GM12878 (cell line): ENCODE measurements around the gene NLRP9. TPM values are rescaled to one million over a fixed set of nuclear protein-coding genes. Genes with fewer than 3 reads are reported as not detected.

Experiments used
- ASH2L ChIP-seq: fragments of 300-600, 200-600 bp; sonication (generic); IDR thresholded peaks from 2 replicates; pipeline ENCODE4 v1.6.1; 2017; ENCODE audit warnings: low read depth, mild to moderate bottlenecking, borderline replicate concordance
- ATF2 ChIP-seq: IDR thresholded peaks from 2 replicates; pipeline ENCODE4 v1.6.1; 2012; ENCODE audit warnings: low read length, inconsistent platforms
- ATF7 ChIP-seq: fragments of 450-650 bp; IDR thresholded peaks from 2 replicates; pipeline ENCODE4 v1.6.1; 2016; ENCODE audit warnings: low read depth, mild to moderate bottlenecking
- BCL3 ChIP-seq: IDR thresholded peaks from 2 replicates; pipeline ENCODE4 v1.6.1; 2011; ENCODE audit warnings: borderline replicate concordance, low read depth, mild to moderate bottlenecking, moderate library complexity, low read length; ENCODE audit not compliant: insufficient read depth, poor library complexity, severe bottlenecking
- BCLAF1 ChIP-seq: fragments of 450-650 bp; IDR thresholded peaks from 2 replicates; pipeline ENCODE4 v1.6.1; 2017; ENCODE audit warnings: antibody characterized with exemption, mild to moderate bottlenecking, moderate library complexity
- CHD2 ChIP-seq: IDR thresholded peaks from 2 replicates; pipeline ENCODE4 v1.6.1; 2011; ENCODE audit warnings: low read depth, low read length, improper control_type of control experiment, borderline replicate concordance
- E2F4 ChIP-seq: IDR thresholded peaks from 2 replicates; pipeline ENCODE4 v1.6.1; 2012; ENCODE audit warnings: low read depth, low read length, improper control_type of control experiment
- EGR1 ChIP-seq, 2 experiments: IDR thresholded peaks; 1 replicate in 1 of 2; 2 replicates in 1 of 2; pipeline ENCODE4 v1.6.1; 2011 to 2012; ENCODE audit warnings: low read depth in 2 of 2, low read length in 2 of 2, borderline replicate concordance in 1 of 2, mild to moderate bottlenecking in 1 of 2, moderate library complexity in 1 of 2
- IRF4 ChIP-seq: IDR thresholded peaks from 2 replicates; pipeline ENCODE4 v1.6.1; 2011; ENCODE audit warnings: low read depth, low read length
- PBX3 ChIP-seq: IDR thresholded peaks from 2 replicates; pipeline ENCODE4 v1.6.1; 2011; ENCODE audit warnings: mild to moderate bottlenecking, low read depth, low read length, moderate library complexity; ENCODE audit not compliant: insufficient replicate concordance
- POLR2AphosphoS2 ChIP-seq: IDR thresholded peaks from 2 replicates; pipeline ENCODE4 v1.6.1; 2011; ENCODE audit warnings: low read depth, mild to moderate bottlenecking, low read length, improper control_type of control experiment, moderate library complexity
- POU2F2 ChIP-seq: IDR thresholded peaks from 3 replicates; pipeline ENCODE4 v1.6.1; 2011; ENCODE audit warnings: low read depth, mild to moderate bottlenecking, low read length, borderline replicate concordance
- RB1 ChIP-seq: fragments of 450-650 bp; formaldehyde crosslinking; IDR thresholded peaks from 2 replicates; pipeline ENCODE4 v1.6.1; 2017; ENCODE audit warnings: mild to moderate bottlenecking, borderline replicate concordance
- RELA ChIP-seq: fragments of 450-650 bp; IDR thresholded peaks from 2 replicates; pipeline ENCODE4 v1.8.0; 2014; ENCODE audit warnings: borderline replicate concordance; ENCODE audit not compliant: partially characterized antibody
- SMAD1 ChIP-seq: fragments of 450-650 bp; IDR thresholded peaks from 2 replicates; pipeline ENCODE4 v1.6.1; 2018; ENCODE audit warnings: mild to moderate bottlenecking, low read depth; ENCODE audit not compliant: partially characterized antibody
- SMAD5 ChIP-seq: IDR thresholded peaks from 2 replicates; pipeline ENCODE4 v1.6.1; 2016; ENCODE audit warnings: antibody characterized with exemption, low read depth
- SMARCA5 ChIP-seq: fragments of 450-650 bp; IDR thresholded peaks from 2 replicates; pipeline ENCODE4 v1.6.1; 2017; ENCODE audit warnings: mild to moderate bottlenecking
- SREBF1 ChIP-seq: IDR thresholded peaks from 2 replicates; pipeline ENCODE4 v1.6.1; 2012; ENCODE audit warnings: mild to moderate bottlenecking, low read length
- YBX1 ChIP-seq: fragments of 450-650 bp; IDR thresholded peaks from 2 replicates; pipeline ENCODE4 v1.6.1; 2016; ENCODE audit warnings: antibody characterized with exemption
- ZSCAN29 ChIP-seq: fragments of 450-650 bp; IDR thresholded peaks from 2 replicates; pipeline ENCODE4 v1.6.1; 2017; ENCODE audit warnings: mild to moderate bottlenecking, moderate library complexity
- polyA plus RNA-seq, 11 experiments: library from polyadenylated mRNA; depleted of rRNA in 4 of 11; unstranded in 6 of 11; stranded (reverse) in 5 of 11; fragments of >200 nt; fragmentation: Nextera tagmentation in 4 of 11; fragmentation: Illumina TruSeq in 1 of 11; extraction: Ambion mirVana in 4 of 11; extraction: Trizol in 1 of 11; gene quantifications; 1 replicate in 1 of 11; 2 replicates in 10 of 11; pipeline versions ENCODE4 v1.2.1 to v1.2.3, GENCODE V29; 2011 to 2016; ENCODE audit warnings: inconsistent platforms in 2 of 11, missing spikeins in 2 of 11, low read depth in 1 of 11
- total RNA-seq, 4 experiments: library from RNA; depleted of rRNA in 3 of 4; stranded (reverse); fragments of >200 nt in 3 of 4; fragmentation: Illumina TruSeq in 1 of 4; extraction: Trizol in 1 of 4; gene quantifications; 2 replicates each; pipeline versions ENCODE4 v1.2.1 to v1.2.3, GENCODE V29; 2013 to 2021

The NLRP9 gene
- total and polyA plus RNA-seq, 10 of the 15 experiments (the other 5 are each of a cell fraction or from before 2014, with no cell fraction given): not detected

- TF ChIP-seq E2F4 (no peak), BCLAF1 (no peak), POLR2AphosphoS2 (no peak), ZSCAN29 (peak; percentile 65; the same call in 1 of the 2 replicates), EGR1 (IDR thresholded peaks at IDR 0.05; ENCODE audit: borderline replicate concordance in 1 of 2, low read depth in 2 of 2, low read length in 2 of 2) (peak in 1 of 2 experiments; percentile 45; a peak in 1 of 3 replicates), SMAD5 (no peak), SMAD1 (no peak), ATF7 (peak; percentile 45; the same call in 1 of the 2 replicates), RB1 (peak; percentile 22; the same call in 1 of the 2 replicates), IRF4 (peak; percentile 98), YBX1 (no peak), SREBF1 (no peak), RELA (peak; percentile 13), ATF2 (0 out of 2 replicates have a peak, but pooled peaks have one; percentile 36), PBX3 (no peak), POU2F2 (peak; percentile 86; the same call in 1 of the 3 replicates), SMARCA5 (peak; percentile 95), ASH2L (0 out of 2 replicates have a peak, but pooled peaks have one; percentile 55), BCL3 (peak; percentile 30), CHD2 (peak; percentile 55; the same call in 1 of the 2 replicates)
These were observed 60.0 kb downstream of the NLRP9 start (continued) for GRCh38 chr19:55678121-55678671.
